A673 (cell line): ENCODE measurements around the gene ATP6V1A. TPM values are rescaled to one million over a fixed set of nuclear protein-coding genes. Genes with fewer than 3 reads are reported as not detected.

ENCODE experiments used
- BruUV-seq: library from RNA; stranded (reverse); fragments of 400-500 nt; replicated peaks from 2 replicates; lab custom pipeline; 2021; lab: Mats Ljungman, UMichigan
- CTCF ChIA-PET: fragments of 300-600 bp; sonication (Branson Sonifier 250); formaldehyde crosslinking; loops from one replicate; lab custom pipeline; 2022; ENCODE audit warnings: antibody characterized with exemption; lab: Charles Lee
- POLR2A ChIA-PET: fragments of 300-600 bp; sonication (Branson Sonifier 250); formaldehyde crosslinking; loops from one replicate; lab custom pipeline; 2022; ENCODE audit warnings: antibody characterized with exemption; ENCODE audit not compliant: low non-redundant PET; lab: Charles Lee
- DNase-seq: peaks from one replicate; pipeline ENCODE4 v3.0.0-alpha.2; 2015; ENCODE audit warnings: low spot score
- H3K27ac ChIP-seq: fragments of 200-600 bp; sonication (generic); 2 replicates; pipeline ENCODE4 v1.5.1; 2016; ENCODE audit warnings: mixed run types, low read depth, mild to moderate bottlenecking, mixed read lengths, antibody characterized with exemption, low read length; ENCODE audit not compliant: poor library complexity, severe bottlenecking
- H3K27me3 ChIP-seq: fragments of 200-600 bp; sonication (generic); replicated peaks from 2 replicates; pipeline ENCODE4 v1.6.1; 2017; ENCODE audit warnings: mixed run types, low read depth, mild to moderate bottlenecking, mixed read lengths, antibody characterized with exemption, low read length; ENCODE audit not compliant: insufficient read depth, poor library complexity
- H3K36me3 ChIP-seq: fragments of 200-600 bp; sonication (generic); 2 replicates; pipeline ENCODE4 v1.6.1; 2016; ENCODE audit warnings: mixed run types, mild to moderate bottlenecking, mixed read lengths, antibody characterized with exemption, low read length; ENCODE audit not compliant: insufficient read depth, poor library complexity, severe bottlenecking
- H3K4me1 ChIP-seq: fragments of 200-600 bp; sonication (generic); 2 replicates; pipeline ENCODE4 v1.6.1; 2017; ENCODE audit warnings: mixed run types, mild to moderate bottlenecking, mixed read lengths, antibody characterized with exemption, low read length; ENCODE audit not compliant: insufficient read depth, poor library complexity, severe bottlenecking
- H3K4me3 ChIP-seq: fragments of 200-600 bp; sonication (generic); 2 replicates; pipeline ENCODE4 v1.5.1; 2016; ENCODE audit warnings: low read depth, mixed run types, mild to moderate bottlenecking, mixed read lengths, low read length; ENCODE audit not compliant: poor library complexity, severe bottlenecking
- H3K9me3 ChIP-seq: fragments of 200-600 bp; sonication (generic); 2 replicates; pipeline ENCODE4 v1.6.1; 2016; ENCODE audit warnings: mixed run types, low read depth, mild to moderate bottlenecking, mixed read lengths, antibody characterized with exemption, low read length; ENCODE audit not compliant: poor library complexity, severe bottlenecking
- EZH2 ChIP-seq: fragments of 200-600 bp; sonication (generic); IDR thresholded peaks from 2 replicates; pipeline ENCODE4 v1.6.1; 2017; ENCODE audit warnings: borderline replicate concordance, low read depth, mild to moderate bottlenecking, mixed read lengths, antibody characterized with exemption, low read length; ENCODE audit not compliant: poor library complexity, severe bottlenecking
- intact Hi-C: fragments of 100-400 bp; cut with micrococcal nuclease; formaldehyde crosslinking; loops from one replicate; pipeline ENCODE4 v1.10.0; 2022; ENCODE audit not compliant: unreplicated experiment
- total RNA-seq: library from RNA; stranded (reverse); gene quantifications from 2 replicates; pipeline ENCODE4 v1.2.3, GENCODE V29; 2021
- TF ChIP-seq, protein P1 (sequence below): fragments of 300-800, 200-600 bp; sonication (generic); conservative IDR thresholded peaks from 2 replicates; pipeline ENCODE4 v1.5.1; 2017; ENCODE audit warnings: low read depth, mild to moderate bottlenecking, antibody characterized with exemption, low read length, moderate library complexity, mixed read lengths

The ATP6V1A gene
- total RNA-seq, 1 experiment from 2014 or later, result 69.4 TPM

DNA sequence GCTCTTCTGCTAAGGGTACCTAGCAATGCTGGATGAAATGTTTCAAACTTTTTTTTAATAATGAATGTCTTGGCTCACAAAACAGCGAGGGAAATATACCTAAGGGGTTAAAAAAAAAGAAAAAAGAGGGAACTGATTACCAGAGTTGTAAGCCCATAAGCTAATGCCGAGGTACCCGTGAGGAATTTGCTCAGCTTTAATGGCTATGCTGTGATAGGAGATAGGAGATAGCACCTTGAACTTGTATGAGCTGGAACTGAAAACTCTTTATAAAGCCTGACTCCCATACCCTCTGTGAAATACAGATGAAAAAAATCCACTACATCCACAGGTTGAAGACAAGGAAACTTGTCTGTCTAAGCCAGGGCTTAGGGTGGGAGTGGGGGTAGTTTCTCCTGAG, 105.7 kb downstream of the ATP6V1A start:
- intact Hi-C loops, result no loop called here
- ChIA-PET POLR2A (no interaction called here), CTCF (no interaction called here)
- no peaks in the 10 kb centered on the region for H3K9me3 ChIP-seq
- no TSS peak for BruUV-seq
- H3K4me1 ChIP-seq, result no peaks in the 10 kb centered on the region
- no peak overlapping the region for H3K27ac ChIP-seq
- H3K27me3 ChIP-seq, result no peaks in the 10 kb centered on the region
- no peak for DNase-seq
- TF ChIP-seq EZH2, result no peak
- TF ChIP-seq, protein P1, sequence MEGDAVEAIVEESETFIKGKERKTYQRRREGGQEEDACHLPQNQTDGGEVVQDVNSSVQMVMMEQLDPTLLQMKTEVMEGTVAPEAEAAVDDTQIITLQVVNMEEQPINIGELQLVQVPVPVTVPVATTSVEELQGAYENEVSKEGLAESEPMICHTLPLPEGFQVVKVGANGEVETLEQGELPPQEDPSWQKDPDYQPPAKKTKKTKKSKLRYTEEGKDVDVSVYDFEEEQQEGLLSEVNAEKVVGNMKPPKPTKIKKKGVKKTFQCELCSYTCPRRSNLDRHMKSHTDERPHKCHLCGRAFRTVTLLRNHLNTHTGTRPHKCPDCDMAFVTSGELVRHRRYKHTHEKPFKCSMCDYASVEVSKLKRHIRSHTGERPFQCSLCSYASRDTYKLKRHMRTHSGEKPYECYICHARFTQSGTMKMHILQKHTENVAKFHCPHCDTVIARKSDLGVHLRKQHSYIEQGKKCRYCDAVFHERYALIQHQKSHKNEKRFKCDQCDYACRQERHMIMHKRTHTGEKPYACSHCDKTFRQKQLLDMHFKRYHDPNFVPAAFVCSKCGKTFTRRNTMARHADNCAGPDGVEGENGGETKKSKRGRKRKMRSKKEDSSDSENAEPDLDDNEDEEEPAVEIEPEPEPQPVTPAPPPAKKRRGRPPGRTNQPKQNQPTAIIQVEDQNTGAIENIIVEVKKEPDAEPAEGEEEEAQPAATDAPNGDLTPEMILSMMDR, result no peak
- no peaks in the 10 kb centered on the region for H3K36me3 ChIP-seq
- no peak overlapping the region for H3K4me3 ChIP-seq

Other genes starting within 250 kb of the ATP6V1A start
- 24.8 and 27.9 TPM in 2 replicates for gene SPICE1, start 231.9 kb upstream of the ATP6V1A start, total RNA-seq
- gene SIDT1, start 214.5 kb upstream of the ATP6V1A start, total RNA-seq, result not detected in 2 replicates
- 9.7 and 12.1 TPM in 2 replicates for gene USF3, start 50.4 kb upstream of the ATP6V1A start, total RNA-seq
- 229 and 268 TPM in 2 replicates for gene NAA50, start 786 bp upstream of the ATP6V1A start, total RNA-seq
- 3.1 and 4.5 TPM in 2 replicates for gene GRAMD1C, start 91.8 kb downstream of the ATP6V1A start, total RNA-seq
- 0.74 and 1.1 TPM in 2 replicates for gene ZDHHC23, start 201.0 kb downstream of the ATP6V1A start, total RNA-seq